Natural killer cell (primary cell): ENCODE results near the gene CDK5RAP3. TPM values are rescaled to one million over a fixed set of nuclear protein-coding genes. Genes with fewer than 3 reads are reported as not detected.

ENCODE experiments used
- ATAC-seq, 3 donors: fragments of 150-1000 bp in 2 of 3; fragments of 200-7000 bp in 1 of 3; cut with Tn5 transposase; 1 replicate in 1 of 3; 2 replicates in 2 of 3; pipeline ENCODE4 v1.10.0; 2021; ENCODE audit warnings: mild to moderate bottlenecking in 2 of 3, moderate library complexity in 2 of 3
- DNase-seq, 2 donors: peaks; one replicate each; pipeline versions ENCODE4 v3.0.0 to v3.0.0-alpha.2; 2013 to 2021; ENCODE audit warnings: mixed read lengths in 1 of 2
- H3K27ac ChIP-seq: one replicate; pipeline ENCODE4 v1.5.1; 2013; ENCODE audit warnings: mild to moderate bottlenecking, low read length
- H3K27me3 ChIP-seq: one replicate; pipeline ENCODE4 v1.6.1; 2013; ENCODE audit warnings: low read length; ENCODE audit not compliant: control insufficient read depth, insufficient read depth
- H3K36me3 ChIP-seq: one replicate; pipeline ENCODE4 v1.6.1; 2013; ENCODE audit warnings: low read length; ENCODE audit not compliant: control insufficient read depth, insufficient read depth
- H3K4me1 ChIP-seq: one replicate; pipeline ENCODE4 v1.6.1; 2013; ENCODE audit warnings: low read length; ENCODE audit not compliant: control insufficient read depth, insufficient read depth
- H3K4me3 ChIP-seq: one replicate; pipeline ENCODE4 v1.5.1; 2013; ENCODE audit warnings: low read length
- H3K9me3 ChIP-seq: one replicate; pipeline ENCODE4 v1.6.1; 2013; ENCODE audit warnings: low read length; ENCODE audit not compliant: control insufficient read depth, insufficient read depth
- H3K27ac Mint-ChIP-seq, 2 donors: one replicate each; pipeline ENCODE4 v1.8.0; 2022; ENCODE audit warnings: mild to moderate bottlenecking in 2 of 2, mixed read lengths in 2 of 2, moderate library complexity in 1 of 2
- H3K27me3 Mint-ChIP-seq, 2 donors: one replicate each; pipeline ENCODE4 v1.8.0; 2022; ENCODE audit warnings: low read depth in 2 of 2, mixed read lengths in 2 of 2
- H3K36me3 Mint-ChIP-seq: one replicate; pipeline ENCODE4 v1.8.0; 2022; ENCODE audit warnings: mixed read lengths
- H3K4me1 Mint-ChIP-seq, 2 donors: one replicate each; pipeline ENCODE4 v1.8.0; 2022; ENCODE audit warnings: mixed read lengths in 2 of 2
- H3K4me3 Mint-ChIP-seq: one replicate; pipeline ENCODE4 v1.8.0; 2022; ENCODE audit warnings: mild to moderate bottlenecking, moderate library complexity, mixed read lengths
- H3K9me3 Mint-ChIP-seq, 2 donors: one replicate each; pipeline ENCODE4 v1.8.0; 2022; ENCODE audit warnings: mixed read lengths in 2 of 2
- WGBS: methylation state at CpG from one replicate; pipeline ENCODE4 v1.1.7; 2013; ENCODE audit warnings: missing lambda C conversion rate; ENCODE audit not compliant: insufficient coverage; 5-methylcytosine and 5-hydroxymethylcytosine counted together
- intact Hi-C: fragments of 100-400 bp; cut with micrococcal nuclease; formaldehyde crosslinking; loops from one replicate; pipeline ENCODE4 v1.14.2; 2022
- total RNA-seq, 4 donors: library from RNA; stranded (reverse); fragments of 120-200 nt in 1 of 4; gene quantifications; one replicate each; pipeline versions ENCODE4 v1.2.3 to v1.2.4, GENCODE V29; 2013 to 2022
- TF ChIP-seq, protein P1 (sequence below): fragments of 200-600 bp; IDR thresholded peaks from one replicate; pipeline ENCODE4 v1.8.0; 2022; ENCODE audit warnings: antibody characterized with exemption

CDK5RAP3 gene
- total RNA-seq, 3 donors from 2014 or later (not counting 1 experiment from before 2014, with no cell fraction given), result 289 to 300 (median 292) TPM

DNA sequence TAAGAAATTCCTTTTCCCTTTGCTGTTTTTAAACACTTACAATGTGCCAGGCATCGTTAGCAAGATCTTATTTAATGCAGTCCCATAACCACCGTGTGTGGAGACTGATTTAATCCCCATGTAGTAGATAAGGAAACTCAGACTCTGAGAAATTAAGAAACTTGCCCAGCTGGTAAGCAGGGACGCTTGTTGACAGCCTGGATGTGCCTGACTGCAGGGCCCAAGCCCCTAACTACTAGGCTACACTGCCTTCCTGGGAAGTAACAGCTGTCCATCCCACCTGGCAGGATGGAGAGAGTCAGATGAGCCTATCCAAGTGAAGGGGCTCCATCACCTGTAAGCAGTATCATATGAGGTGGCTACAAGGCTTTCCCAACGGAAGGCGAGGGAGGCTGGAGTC, 23.1 kb downstream of the CDK5RAP3 start:
- intact Hi-C loops, result no loop called here
- Histone ChIP-seq H3K9me3 (no peaks in the 10 kb centered on the region), H3K4me3 (no peak overlapping the region), H3K4me1 (peaks cover 11% of the 10 kb centered on the region), H3K27me3 (no peaks in the 10 kb centered on the region), H3K36me3 (no peaks in the 10 kb centered on the region), H3K27ac (no peak overlapping the region)
- WGBS, result 85% methylated on average over 5 of the region's 5 CpGs
- Mint-ChIP-seq H3K27ac (no peak overlapping the region), H3K27me3 (no peaks in the 10 kb centered on the region), H3K4me1 (peaks cover 10% of the 10 kb centered on the region in 2 donors), H3K9me3 (no peaks in the 10 kb centered on the region), H3K36me3 (no peaks in the 10 kb centered on the region), H3K4me3 (no peak overlapping the region)
- no peak for ATAC-seq
- TF ChIP-seq, protein P1, sequence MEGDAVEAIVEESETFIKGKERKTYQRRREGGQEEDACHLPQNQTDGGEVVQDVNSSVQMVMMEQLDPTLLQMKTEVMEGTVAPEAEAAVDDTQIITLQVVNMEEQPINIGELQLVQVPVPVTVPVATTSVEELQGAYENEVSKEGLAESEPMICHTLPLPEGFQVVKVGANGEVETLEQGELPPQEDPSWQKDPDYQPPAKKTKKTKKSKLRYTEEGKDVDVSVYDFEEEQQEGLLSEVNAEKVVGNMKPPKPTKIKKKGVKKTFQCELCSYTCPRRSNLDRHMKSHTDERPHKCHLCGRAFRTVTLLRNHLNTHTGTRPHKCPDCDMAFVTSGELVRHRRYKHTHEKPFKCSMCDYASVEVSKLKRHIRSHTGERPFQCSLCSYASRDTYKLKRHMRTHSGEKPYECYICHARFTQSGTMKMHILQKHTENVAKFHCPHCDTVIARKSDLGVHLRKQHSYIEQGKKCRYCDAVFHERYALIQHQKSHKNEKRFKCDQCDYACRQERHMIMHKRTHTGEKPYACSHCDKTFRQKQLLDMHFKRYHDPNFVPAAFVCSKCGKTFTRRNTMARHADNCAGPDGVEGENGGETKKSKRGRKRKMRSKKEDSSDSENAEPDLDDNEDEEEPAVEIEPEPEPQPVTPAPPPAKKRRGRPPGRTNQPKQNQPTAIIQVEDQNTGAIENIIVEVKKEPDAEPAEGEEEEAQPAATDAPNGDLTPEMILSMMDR, result no peak
- no peak for DNase-seq

DNA sequence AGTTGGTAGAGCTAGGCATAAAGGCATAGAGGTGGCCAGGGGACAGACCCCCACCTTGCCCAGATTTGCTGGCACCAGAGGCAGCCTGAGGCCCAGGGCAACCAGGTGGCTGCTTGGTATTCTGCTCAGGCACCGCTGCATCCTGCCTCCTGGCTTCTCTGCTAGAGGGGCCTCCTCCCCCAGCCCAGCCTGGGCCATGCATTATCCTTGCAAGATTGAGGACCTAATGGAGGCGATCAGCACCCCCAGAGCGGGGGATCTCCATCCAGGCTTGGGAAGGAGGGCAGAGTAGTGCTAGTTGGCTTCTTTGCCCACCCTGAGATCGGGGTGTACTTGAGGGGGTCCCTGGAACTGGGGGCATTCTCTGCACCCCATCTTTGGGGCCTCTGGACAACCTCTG, 23.8 kb downstream of the CDK5RAP3 start:
- Mint-ChIP-seq H3K4me1 (peaks cover 2 to 3% of the 10 kb centered on the region in 2 donors), H3K4me3 (no peak overlapping the region), H3K36me3 (no peaks in the 10 kb centered on the region), H3K27ac (no peak overlapping the region), H3K9me3 (no peaks in the 10 kb centered on the region), H3K27me3 (no peaks in the 10 kb centered on the region)
- DNase-seq (no peak), ATAC-seq (no peak)
- 89% methylated on average over 4 of the region's 4 CpGs for WGBS
- no peak overlapping the region for H3K4me3 ChIP-seq
- no peak overlapping the region for H3K27ac ChIP-seq
- H3K36me3 ChIP-seq, result no peaks in the 10 kb centered on the region
- no peaks in the 10 kb centered on the region for H3K27me3 ChIP-seq
- TF ChIP-seq, protein P1, result no peak
- peaks cover 4% of the 10 kb centered on the region for H3K4me1 ChIP-seq
- H3K9me3 ChIP-seq, result no peaks in the 10 kb centered on the region
- intact Hi-C loops, result no loop called here

DNA sequence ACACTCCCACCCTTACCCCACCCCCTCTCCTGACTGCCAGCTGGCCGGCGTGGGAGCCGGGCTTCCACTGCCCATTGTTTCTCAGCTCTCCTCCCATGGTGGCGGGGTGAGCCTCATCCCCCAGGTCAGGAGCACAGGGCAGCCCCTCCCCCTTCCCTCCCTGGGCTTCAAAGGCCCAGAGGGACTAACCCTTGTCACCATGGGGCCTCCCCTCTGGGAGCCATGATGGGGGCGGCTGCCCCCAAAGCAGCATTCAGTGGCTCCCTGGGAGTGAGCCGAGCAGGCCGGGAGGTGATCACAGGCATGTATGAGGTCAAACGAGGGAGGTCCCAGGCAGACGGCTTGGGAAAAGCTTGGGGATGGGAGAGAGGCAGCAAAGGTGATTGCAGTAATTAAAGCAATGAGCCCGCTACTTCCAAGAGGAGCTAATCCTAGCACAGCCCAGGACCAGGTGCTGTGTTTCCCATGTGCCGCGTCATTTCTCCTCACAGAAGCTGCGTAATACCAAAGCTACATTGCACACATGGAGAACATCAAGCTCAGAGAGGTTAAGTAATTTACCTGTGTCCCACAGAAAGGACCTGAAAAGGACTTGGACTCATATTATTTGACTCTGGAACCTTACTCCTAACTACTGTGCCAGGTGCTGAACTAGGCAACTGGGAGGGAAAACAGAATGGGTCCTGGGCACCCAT, 24.5 kb downstream of the CDK5RAP3 start:
- ATAC-seq (no peak), DNase-seq (no peak)
- TF ChIP-seq, protein P1, result no peak
- Mint-ChIP-seq H3K27ac (no peak overlapping the region), H3K36me3 (no peaks in the 10 kb centered on the region), H3K9me3 (no peaks in the 10 kb centered on the region), H3K4me1 (no peaks in the 10 kb centered on the region), H3K4me3 (no peak overlapping the region), H3K27me3 (no peaks in the 10 kb centered on the region)
- no peaks in the 10 kb centered on the region for H3K36me3 ChIP-seq
- H3K4me1 ChIP-seq, result no peaks in the 10 kb centered on the region
- no peaks in the 10 kb centered on the region for H3K9me3 ChIP-seq
- H3K27ac ChIP-seq, result no peak overlapping the region
- H3K27me3 ChIP-seq, result no peaks in the 10 kb centered on the region
- 80% methylated on average over 13 of the region's 13 CpGs for WGBS
- no peak overlapping the region for H3K4me3 ChIP-seq
- intact Hi-C loops, result no loop called here

DNA sequence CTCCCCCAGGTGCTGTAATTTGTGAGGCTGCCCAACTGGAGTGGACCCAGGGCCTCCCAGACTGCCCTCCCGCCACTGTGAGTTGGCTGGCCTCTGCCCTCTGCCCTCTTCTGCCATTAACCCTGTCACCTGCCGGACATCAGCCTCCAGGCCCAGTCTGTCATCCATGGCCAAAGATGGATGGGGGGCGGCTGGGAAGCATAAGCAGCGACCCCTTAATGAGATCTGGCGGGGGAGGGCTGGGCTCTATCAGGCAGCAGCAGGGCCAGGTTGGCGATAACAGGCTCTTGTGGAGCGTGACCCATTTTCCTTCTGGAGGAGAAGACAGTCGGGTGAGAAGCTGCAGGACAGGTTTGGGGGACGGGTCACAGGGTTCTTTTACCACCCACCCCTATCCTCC, 25.3 kb downstream of the CDK5RAP3 start:
- no peak for ATAC-seq
- H3K27ac Mint-ChIP-seq, result no peak overlapping the region
- Histone ChIP-seq H3K27me3 (no peaks in the 10 kb centered on the region), H3K36me3 (no peaks in the 10 kb centered on the region), H3K4me1 (no peaks in the 10 kb centered on the region), H3K4me3 (no peak overlapping the region), H3K27ac (no peak overlapping the region), H3K9me3 (no peaks in the 10 kb centered on the region)
- intact Hi-C loops, result no loop called here
- no peaks in the 10 kb centered on the region for H3K36me3 Mint-ChIP-seq
- no peak overlapping the region for H3K4me3 Mint-ChIP-seq
- H3K9me3 Mint-ChIP-seq, result no peaks in the 10 kb centered on the region
- H3K4me1 Mint-ChIP-seq, result no peaks in the 10 kb centered on the region
- no peaks in the 10 kb centered on the region for H3K27me3 Mint-ChIP-seq
- TF ChIP-seq, protein P1, result no peak
- 89% methylated on average over 8 of the region's 9 CpGs for WGBS
- DNase-seq, result no peak
